GM19397 (cell line): ENCODE data around the gene PXK.

ENCODE experiments used
- ATAC-seq: cut with Tn5 transposase; IDR thresholded peaks from one replicate; pipeline ENCODE4 v1.9.1; 2021; ENCODE audit warnings: mild to moderate bottlenecking, moderate library complexity; ENCODE audit not compliant: unreplicated experiment

PXK gene

DNA sequence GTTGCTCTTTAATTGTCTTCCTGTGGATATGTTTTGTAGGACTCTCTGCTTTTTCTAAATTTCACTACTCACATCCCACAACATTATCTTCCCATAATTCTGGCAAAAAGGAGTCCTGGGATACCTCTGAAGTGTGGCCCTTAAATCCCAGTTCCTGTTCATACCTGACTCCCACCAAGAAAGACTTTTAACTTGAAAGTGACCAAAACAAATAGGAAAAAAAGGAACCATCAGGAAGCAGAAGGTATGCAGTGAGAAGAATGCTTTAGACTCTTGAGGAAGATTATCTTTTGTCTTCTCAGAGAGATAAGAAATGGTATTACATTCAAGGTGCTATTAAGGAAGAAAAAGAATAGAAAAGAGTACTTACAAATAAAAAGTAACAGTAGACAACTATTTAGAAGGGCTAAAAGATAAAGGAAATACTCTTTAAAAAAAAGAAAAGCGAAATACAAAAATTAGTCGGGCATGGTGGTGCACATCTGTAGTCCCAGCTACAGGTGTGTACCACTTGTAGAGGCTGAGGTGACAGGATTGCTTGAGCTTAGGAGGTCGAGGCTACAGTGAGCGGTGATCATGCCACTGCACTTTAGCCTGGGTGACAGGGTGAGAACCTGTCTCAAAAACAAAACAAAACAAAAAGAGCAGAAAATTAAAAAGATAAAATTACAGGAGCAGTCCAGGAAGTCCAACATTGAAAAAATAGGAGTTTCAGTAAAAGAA, 46.8 kb downstream of the PXK start:
- ATAC-seq = no peak

DNA sequence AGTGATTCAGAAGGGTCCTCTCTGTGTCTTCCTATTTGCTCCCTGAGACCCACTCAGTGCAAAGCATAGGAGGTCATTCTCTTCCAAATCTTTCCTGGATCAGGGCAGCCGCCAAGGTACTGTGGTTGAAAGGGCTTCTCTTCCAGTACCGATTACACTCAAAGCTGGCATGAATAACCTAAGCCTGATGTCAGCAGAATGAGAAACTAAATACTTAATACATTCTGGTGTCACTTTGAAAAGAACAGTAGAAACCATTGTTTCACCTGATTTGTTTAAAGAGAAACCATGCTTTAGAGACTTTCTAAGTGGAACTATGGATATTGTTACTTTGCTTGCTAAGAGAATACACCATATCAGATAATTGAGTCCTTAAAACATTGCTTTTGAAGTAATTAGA, 50.8 kb downstream of the PXK start:
- no peak for ATAC-seq

DNA sequence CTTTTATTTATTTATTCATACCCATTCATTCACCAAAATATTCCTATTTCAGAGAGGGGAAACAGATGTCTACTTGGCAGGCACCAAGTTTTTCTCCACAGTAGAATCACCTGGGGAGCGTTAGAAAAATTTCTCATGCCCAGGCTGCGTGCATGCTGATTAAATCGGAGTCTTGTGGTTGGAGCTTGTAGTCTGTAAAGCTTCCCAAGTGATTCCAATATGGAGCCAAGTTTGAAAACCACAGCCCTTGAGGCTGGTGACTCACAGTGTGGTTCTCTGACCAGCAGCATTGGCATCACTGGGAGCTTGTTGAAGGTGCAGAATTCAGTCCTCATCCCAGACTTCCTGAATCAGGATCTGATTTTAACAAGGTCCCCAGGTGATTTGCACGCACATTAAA, 51.2 kb downstream of the PXK start:
- ATAC-seq = no peak

DNA sequence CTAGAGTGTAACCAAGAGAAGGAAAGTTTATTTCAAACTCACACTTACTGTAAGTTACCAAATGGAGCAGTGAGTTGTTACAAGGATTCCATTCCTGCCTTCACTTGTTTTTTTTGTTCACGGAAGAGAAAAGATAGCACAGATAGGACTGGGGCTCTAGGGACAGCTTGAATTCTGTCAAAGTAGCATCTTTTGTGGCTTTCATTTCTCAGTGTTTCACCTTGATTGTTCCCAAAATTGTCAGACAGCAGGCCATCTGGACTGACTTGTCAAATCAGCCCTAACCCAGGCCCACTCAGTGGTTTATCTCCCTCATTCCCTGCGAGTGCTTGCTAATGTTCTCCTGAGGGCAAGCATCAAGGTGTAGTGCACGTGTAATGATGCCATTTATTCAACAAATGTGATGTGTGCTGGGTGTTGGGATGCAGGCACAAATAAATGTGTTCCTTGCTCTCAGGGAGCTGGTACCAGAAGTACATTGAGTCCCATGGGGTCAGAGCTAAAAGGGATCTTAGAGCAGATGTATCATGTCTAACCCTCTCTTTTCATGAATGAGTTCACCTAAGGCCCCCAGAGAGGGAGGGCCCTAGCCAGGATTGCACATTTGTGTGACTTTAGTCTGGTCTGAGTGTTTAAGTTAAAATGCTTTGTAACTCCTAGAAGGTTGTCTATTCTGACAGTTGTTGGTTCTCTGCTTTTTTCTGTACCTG, 51.8 kb downstream of the PXK start:
- no peak for ATAC-seq

DNA sequence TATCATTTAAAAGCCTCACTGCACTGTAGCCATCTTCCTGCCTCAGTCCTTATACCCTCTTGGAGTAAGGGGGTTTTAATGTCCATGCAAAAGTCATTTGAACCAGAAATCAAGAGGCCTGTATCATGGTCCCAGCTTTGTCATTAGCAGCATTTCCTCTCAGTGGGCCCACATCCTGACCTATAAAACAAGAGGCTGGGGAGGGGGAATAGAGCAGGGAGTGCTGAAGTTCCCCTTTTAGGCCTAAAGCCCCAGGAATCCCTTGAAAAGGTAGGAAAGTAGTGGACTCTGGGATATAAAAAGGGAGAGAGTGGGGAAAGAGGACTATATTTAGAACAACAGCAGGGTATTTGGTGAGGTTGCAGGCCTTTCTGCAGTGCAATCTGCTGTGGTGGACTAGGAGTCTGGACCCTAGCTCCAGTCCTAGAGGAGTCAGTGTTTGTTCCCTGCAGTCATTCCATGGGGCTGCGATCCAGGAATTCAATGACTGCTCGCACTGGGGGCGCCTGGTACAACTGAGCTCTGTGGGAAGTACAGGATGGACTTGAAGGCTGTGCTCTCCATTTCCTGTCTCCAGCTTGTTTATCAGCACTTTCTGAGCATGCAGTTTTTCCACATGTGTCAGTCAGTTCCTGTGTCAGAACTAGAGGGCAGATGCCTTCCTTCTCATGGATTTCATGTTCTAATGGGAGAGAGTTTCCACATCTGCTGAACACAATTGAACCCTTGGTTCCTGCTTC, 54.1 kb downstream of the PXK start:
- no peak for ATAC-seq

DNA sequence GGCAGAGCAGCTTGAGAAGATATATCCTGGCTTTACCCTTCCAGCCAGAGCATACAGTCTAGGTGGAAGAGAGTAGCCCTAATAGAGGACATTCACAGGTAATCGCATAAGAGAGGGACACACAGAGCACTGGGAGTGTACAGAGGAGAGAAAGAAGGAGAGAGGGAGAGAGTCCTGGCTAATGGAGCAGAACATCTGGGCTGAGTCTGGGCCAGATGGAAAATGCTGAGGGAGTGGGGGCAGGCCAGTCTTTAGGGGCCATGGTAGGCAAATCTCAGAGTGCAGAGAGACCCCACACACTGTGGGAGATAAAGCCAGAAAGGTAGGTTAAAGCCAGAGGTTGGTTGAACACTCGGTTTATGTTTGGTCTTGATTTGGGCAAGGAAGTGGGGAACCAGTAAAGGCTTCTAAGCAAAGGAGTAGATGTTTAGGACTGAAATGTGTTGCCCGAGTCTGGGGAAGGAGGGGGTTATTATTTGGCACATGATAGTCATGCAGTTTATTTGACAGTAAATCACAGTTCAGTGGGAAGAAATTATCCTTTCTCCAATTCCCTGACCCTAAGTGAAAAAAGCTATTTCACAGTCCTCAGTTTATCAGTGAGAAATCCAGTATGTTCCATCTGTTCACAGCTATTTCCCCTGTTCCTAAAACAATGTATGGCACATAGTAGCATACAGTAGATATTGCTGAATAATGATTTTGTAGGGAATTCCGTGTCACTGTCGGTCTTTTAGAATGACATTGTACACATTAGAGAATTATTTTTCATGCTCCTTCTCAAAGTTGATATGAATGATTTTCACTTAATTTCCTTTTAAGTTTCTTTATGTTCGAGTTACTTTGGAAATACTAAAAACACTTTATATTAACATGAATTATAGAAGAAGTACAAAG, 55.2 kb downstream of the PXK start:
- no peak for ATAC-seq

DNA sequence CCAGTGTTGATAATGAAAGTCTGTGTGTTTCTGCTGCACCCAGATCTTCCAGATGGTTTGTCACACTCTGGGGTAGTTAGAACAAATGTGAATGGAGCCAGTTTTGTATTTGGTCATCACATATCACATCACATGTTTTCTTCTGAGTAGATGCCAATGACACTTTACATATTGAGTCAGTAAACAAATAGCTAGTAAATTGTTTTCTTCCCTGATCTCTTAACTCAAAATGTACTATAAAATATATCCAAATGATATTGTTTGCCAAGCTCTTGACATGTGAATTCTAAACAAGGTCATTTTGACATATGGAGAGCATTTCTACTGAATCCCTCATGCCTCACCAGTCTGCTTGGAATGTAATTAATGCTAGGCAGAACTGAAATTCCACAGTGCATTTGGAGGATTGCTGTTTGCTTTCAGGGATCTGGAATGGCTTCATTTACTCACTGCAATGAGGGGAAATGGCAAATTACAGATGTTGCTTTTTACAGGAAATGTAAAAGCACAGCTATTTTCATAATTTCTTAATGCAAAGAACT, 55.9 kb downstream of the PXK start:
- no peak for ATAC-seq

DNA sequence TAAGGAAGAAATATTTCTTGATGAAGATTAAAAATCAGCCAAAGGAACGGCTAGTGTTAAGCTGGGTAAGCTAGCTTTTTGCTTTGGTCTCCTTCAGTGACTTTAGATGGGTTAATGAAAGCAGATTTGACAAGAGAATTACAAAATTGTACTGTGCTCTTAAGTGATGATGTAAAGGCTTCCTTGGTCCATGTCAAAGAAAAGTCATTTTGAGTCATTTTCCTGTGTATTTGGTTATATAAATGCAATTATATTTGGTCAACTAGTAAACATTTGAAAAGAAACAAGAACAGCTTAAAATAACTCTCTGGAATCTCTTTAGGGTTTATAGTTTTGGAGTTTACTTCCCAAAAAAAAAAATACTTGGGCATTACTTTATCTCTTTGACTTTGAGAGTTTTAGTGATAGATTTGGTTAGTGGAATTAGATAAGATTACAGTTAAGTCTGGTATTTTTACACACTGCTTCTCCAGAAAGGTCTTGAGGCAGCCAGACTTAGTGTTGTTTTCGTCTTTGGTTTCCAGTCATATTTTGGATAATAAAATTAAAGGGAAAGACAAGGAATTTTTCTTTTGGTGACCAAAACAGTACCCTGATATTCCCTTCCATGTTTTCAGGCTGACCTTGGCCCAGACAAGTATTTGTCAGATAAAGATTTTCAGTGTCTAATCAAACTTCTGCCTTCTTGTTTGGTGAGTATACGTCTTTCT, 58.6 kb downstream of the PXK start:
- no peak for ATAC-seq

DNA sequence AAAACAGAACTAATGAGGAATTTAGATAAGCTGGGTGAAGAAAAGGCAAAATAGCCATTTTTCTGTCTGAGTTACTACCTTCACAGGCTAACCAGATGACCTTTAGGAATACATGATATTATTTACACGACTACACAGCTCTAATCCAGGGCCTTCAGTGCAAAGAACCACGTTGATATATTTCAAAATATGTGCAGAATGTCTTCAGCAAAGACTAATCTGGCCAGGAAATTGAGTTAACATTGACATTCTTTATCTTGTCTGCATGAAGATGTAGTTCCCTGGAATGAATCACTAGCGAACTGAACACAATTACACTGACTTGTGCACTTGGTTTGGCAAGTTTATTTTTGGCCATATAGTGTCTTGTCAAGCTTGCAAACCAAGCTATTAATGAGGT, 59.5 kb downstream of the PXK start:
- no peak for ATAC-seq

DNA sequence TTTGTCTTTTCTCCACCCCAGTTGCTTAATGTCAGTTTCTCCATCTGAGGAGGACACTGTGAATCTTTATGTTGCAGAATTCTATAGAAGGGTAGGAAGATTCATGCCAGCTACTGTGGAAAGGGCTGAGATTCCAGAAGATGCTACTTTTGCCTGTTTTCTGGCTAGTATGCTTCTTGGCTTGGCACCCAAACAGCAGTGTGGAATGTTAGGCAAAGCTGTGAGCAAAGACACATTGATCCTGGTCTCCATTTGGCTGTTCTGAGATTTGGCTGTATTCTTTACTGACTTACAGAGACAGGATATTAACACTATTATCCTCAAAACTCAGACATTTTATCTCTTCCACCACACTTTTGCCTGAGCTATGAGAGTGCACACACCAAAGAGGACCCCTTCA, 61.6 kb downstream of the PXK start:
- no peak for ATAC-seq

DNA sequence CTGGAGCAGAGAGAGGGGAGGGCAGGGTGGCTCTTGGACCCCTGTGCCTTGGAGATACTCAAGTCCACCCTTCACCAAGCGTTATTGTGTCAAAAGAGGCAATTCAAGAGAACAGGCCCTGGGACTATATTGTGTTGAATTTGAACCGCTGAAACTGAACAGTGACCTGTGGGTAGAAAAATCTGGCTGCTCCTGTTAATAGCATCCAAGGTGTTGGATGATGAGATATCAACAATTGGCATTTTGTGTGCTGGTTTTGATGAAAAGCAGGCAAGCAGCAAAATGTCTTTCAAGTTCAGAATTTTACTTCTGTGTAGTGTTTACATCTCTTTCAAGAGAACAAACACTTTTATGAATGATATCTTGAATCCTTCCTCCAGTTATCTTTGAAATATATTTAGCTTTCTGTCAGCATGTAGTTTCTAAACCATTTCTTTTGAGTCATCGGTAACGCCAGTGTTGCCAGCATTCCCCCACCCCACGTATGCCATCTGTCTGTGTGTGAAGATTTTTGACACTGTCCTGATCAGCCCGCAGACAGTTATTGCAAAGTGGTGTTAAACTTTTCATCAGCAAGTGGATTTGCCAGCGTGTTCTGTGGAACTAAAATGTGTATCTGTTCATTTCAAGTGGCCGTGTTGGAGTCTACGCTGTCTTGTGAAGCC, 66.1 kb downstream of the PXK start:
- ATAC-seq = no peak

DNA sequence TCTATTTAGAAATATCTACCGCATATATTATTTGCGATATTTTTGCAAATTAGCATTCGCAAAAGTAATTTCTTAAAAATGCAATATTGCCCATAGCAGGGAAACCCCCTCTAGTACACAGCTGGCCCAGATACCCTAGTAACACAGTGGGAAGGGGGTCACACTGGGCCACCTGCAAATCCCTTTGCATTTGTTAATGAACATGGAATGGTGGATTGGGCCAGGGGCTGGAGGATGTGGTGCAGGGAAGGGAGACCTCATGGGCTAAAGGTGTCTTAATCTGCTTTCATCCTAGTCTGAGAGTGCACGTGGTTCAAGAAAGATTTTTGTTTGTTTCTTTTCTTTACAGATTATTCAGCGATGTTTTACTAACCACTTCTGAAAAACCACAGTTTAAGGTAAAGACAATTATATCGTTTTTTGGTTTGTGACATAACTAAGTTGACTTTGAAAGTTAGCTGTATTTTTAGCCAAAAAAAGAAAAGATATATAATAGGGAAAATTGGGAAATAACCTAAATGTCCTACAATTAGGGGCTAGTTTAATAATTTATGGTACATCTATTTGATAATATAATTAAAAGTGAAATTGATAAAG, 70.9 kb downstream of the PXK start:
- ATAC-seq = no peak

DNA sequence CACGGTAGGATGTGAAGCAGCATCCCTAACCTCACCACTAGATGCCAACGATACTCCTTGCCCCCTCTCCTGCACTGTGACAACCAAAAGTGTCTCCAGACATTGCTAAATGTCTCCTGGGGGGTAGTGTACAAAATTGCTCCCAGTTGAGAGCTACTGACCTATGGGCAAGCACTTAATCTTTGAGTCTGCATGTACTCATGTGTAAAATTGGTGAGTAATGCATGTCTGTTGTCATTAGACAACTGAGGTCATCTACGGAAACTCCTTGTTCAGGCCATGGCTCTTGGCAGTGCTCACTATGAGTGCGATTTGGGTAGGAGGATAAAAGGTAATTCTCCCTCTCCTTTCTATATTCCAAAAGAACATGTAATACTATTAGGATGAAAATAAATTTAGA, 71.7 kb downstream of the PXK start:
- ATAC-seq = no peak

DNA sequence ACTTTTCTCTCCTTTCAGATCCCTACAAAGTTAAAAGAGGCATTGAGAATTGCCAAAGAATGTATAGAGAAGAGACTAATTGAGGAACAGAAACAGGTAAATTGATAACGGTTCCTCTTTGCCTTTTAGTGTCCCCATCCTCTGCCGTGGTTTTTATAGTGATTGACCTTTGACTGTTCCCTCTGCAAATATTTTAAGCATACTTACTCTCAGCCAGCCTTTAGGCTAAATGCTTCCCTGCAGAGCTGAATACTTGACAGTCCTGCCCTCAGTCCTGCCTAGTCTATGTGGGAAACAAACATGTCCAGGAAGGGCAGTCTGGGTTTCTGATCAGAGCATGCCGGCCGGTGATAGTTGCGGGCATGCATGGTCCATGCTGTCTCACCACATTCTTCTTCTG, 76.2 kb downstream of the PXK start:
- no peak for ATAC-seq

DNA sequence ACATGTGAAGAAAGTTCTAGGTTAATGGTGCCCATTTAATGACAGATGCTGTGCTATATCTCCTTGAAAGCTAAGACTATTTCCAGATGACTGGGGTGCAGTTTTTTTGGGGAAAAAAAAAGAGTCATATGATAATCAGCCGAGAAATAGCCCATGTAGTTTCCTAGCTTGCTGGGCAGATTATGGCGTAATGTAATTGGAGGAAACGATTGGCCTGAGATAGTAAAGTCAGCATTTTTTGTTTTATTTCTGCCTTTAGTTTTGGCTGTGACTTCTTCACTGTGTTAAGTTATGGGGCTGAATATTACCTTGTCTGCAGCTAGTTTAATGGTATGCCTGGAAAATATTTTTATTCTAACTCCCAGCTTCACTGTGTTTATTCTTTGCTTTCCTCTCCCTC, 77.0 kb downstream of the PXK start:
- no peak for ATAC-seq

DNA sequence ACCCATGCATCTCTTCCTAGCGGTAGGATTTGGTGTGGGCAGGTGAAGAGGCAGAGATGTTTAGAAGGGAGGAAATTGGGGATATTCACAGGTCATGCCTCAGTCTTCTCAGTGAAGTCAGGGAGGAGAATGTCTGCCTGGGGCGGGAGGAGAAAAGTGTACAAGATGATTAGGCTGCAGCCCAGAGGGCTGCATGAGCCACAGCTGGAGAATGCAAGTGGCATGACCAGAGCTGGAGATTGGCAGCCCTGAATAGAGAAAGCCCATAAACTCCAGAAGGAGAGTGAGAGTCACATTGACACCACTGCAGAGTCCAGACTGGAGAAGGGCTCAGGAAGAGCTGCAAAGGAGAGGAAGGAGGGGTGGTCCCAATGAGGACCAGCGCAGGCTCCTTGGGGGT, 78.3 kb downstream of the PXK start:
- no peak for ATAC-seq

DNA sequence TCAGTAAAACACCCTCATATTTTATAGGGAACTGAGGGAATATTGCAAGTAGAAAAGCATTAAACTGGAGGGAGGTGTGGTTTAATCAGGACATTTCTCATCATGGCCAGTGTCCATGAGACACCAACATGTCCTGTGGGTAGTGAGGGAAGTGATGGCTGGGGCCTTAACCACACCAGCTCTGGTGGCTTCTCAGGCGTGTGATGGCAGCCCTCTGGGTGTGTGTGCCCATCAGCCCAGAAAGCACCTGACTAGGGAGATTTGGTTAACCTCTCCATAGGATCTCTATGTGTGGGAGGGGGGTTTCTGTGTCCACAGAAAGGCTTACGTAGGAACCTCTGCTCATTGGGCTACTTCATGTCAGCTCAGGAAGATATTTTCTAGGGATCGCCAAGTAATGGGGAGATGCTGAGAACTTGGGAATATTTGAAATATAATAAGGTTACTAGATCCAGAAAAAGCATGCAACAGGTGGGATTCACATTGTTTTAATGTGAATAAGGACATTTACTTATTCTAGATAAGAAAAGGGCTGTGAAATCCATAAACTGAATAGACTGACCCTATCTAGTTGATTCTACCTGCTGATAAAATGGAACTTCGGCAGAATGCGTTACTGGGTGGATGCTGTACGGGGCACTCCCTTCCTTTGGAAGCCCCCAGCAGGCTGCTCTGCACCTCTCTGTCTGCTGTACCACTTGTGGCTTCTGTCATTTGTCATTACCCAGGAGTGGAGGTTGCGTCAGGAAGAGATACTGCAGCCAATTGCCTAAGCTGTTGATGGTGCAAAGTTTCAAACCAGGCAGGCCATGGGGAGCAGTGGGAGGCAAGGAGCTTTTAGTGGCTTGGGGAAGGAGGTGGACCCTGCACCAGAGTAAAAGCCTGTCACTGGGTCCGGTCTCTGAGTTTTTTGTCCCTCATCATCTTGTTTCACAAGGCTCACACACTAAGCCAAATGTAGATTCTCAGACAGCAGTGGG, 79.4 kb downstream of the PXK start:
- no peak for ATAC-seq

DNA sequence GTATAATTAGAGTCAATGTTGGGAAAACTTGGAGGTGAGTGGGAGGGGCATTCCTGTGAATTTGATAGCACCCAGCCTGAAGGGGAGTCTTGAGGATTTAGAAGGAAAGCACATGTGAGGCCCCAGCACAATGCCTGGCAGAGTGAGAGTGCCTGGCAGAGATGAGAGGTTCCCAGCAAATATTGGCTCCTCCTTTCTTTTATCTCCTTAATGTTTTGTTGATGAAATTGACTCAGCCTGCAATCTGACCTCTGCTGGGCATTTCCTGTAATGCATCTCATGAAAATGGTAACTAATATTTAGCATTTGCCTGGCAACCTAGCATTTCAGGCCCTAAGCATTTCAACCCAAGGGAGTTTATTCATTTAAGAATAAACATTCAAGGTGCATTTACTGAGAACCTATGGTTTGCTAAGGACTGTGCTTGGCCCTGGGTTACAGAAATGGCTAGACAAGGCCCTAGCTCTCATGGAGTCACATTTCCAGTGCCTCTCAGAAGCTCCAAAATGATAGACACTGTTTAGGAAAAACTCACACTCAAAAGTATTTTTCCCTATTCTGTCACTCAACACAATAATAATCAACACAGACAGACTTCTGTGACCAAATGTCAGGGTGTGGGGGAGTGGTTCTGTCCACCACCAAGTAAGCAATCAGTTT, 82.0 kb downstream of the PXK start:
- ATAC-seq = no peak
